GM06990 (cell line): ENCODE results near the gene CCDC107.

Source experiments
- DNase-seq: peaks from one replicate; pipeline ENCODE4 v3.0.0-alpha.2; 2011; ENCODE audit not compliant: insufficient read length; ENCODE audit errors: extremely low read depth
- H3K27me3 ChIP-seq: replicated peaks from 2 replicates; pipeline ENCODE4 v1.6.0; 2011; ENCODE audit warnings: low read length; ENCODE audit not compliant: control insufficient read depth, insufficient read depth
- H3K36me3 ChIP-seq: 2 replicates; pipeline ENCODE4 v1.5.1; 2011; ENCODE audit warnings: low read length; ENCODE audit not compliant: control insufficient read depth, insufficient read depth
- H3K4me3 ChIP-seq: replicated peaks from 2 replicates; pipeline ENCODE4 v1.5.1; 2011; ENCODE audit warnings: low read depth, mild to moderate bottlenecking, control low read depth, low read length
- CTCF ChIP-seq: IDR thresholded peaks from 2 replicates; pipeline ENCODE4 v1.5.1; 2011; ENCODE audit warnings: low read length, control low read depth, mild to moderate bottlenecking, inconsistent platforms; ENCODE audit not compliant: insufficient read depth, poor library complexity, severe bottlenecking

CCDC107 gene

GRCh38 chr9:35686222-35687203 is 28.4 kb downstream of the CCDC107 start:
- H3K4me3 ChIP-seq: no peak overlapping the region
- no peak for DNase-seq
- TF ChIP-seq CTCF: no peak
- no peaks in the 10 kb centered on the region for H3K27me3 ChIP-seq
- no peaks in the 10 kb centered on the region for H3K36me3 ChIP-seq

- Histone ChIP-seq H3K4me3 (no peak overlapping the region), H3K27me3 (no peaks in the 10 kb centered on the region), H3K36me3 (no peaks in the 10 kb centered on the region)
- TF ChIP-seq CTCF: no peak
- DNase-seq: no peak
Observed at GRCh38 chr9:35687306-35687705, 29.2 kb downstream of the CCDC107 start.

- no peak for TF ChIP-seq CTCF
- H3K4me3 ChIP-seq: no peak overlapping the region
- no peaks in the 10 kb centered on the region for H3K36me3 ChIP-seq
- H3K27me3 ChIP-seq: no peaks in the 10 kb centered on the region
- no peak for DNase-seq
Observed at GRCh38 chr9:35687972-35688557, 30.0 kb downstream of the CCDC107 start.

- TF ChIP-seq CTCF: no peak
- Histone ChIP-seq H3K36me3 (no peaks in the 10 kb centered on the region), H3K27me3 (no peaks in the 10 kb centered on the region), H3K4me3 (no peak overlapping the region)
- no peak for DNase-seq
Observed at GRCh38 chr9:35688558-35689541, 30.8 kb downstream of the CCDC107 start.

GRCh38 chr9:35689542-35690293 is 31.6 kb downstream of the CCDC107 start, which contains the start of gene TPM2:
Gene TPM2, minus strand, starts transcription at chr9:35689925. Its CDS starts 108 bp downstream, at chr9:35689817.
- TF ChIP-seq CTCF: no peak
- Histone ChIP-seq H3K4me3 (peak within 1 kb of the TSS; percentile 71), H3K36me3 (no peaks in the 10 kb centered on the region), H3K27me3 (no peaks in the 10 kb centered on the region)
- DNase-seq: no peak
